ENCODE results near the gene PRKCQ.

- TF ChIP-seq CTCF (IDR thresholded peaks at IDR 0.05; ENCODE audit: low read depth, low read length, missing input control) (no peak), REST (IDR thresholded peaks at IDR 0.05) (no peak), HNF4G (IDR thresholded peaks at IDR 0.05) (no peak), JUND (IDR thresholded peaks at IDR 0.05) (no peak), MAX (IDR thresholded peaks at IDR 0.05) (no peak)
Measured at GRCh38 chr10:6498771-6499170, 81.3 kb downstream of the PRKCQ start.

Data from liver (tissue), 3 donors.